ENCODE measurements around the gene SUSD3.

Gene SUSD3

GRCh38 chr9:93127395-93127911 is 69.0 kb downstream of the SUSD3 start:
- DNase-seq, result no peak

DNA sequence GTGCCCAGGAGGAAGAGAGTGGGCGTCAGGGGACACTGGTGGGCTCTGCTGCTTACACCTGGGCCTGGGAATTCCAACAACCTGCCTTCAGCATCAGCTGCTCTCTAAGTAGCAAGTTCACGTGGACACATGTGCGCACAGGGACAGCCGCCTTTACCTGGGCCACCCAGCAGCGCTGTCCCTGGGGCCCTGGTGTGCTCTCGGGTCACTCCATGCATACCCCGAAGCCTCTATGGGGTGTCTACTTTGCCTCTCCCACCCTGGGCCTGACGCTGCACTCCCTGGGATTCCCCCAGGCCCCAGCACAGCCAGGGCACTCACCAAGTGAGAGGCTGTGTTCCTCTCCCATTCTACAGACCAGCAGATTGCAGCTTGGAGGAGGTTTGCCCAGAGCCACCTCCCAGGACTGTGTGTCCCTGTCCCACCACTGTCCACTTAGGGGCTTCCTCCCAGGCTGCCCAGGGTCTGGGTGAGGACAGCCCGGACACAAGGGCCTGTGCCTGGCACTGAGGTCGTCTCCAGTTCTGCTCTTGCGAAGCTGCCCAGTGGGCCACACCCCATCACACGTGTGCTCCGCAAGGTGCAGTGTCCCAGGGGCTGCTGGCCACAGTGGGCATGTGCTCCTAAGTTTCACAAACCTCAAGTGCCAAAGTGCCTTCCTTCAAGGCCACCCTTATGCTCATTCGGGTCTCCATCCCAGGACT is 69.7 kb downstream of the SUSD3 start:
- DNase-seq, result no peak

- DNase-seq, result no peak
Measured at GRCh38 chr9:93128715-93129224, 70.3 kb downstream of the SUSD3 start.

DNA sequence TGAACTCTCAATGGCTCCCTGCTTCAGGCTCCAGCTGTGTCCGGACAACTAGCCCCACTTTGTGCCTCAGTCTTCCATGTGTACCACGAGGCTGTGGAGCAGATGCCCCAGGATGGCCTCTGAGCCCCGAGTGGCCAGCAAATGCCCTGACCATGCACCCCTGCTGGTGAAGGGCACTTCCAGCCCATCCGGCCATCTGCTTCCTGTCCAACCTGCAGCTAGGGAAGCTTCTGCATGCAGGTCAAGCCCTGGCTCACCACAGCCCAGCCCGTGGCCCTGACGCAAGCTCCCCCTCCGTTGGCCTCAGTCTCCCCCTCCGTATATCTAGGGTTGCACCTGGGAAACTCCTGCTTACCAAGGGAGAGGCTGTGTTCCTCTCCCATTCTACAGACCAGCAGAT is 70.8 kb downstream of the SUSD3 start:
- DNase-seq, result no peak

DNA sequence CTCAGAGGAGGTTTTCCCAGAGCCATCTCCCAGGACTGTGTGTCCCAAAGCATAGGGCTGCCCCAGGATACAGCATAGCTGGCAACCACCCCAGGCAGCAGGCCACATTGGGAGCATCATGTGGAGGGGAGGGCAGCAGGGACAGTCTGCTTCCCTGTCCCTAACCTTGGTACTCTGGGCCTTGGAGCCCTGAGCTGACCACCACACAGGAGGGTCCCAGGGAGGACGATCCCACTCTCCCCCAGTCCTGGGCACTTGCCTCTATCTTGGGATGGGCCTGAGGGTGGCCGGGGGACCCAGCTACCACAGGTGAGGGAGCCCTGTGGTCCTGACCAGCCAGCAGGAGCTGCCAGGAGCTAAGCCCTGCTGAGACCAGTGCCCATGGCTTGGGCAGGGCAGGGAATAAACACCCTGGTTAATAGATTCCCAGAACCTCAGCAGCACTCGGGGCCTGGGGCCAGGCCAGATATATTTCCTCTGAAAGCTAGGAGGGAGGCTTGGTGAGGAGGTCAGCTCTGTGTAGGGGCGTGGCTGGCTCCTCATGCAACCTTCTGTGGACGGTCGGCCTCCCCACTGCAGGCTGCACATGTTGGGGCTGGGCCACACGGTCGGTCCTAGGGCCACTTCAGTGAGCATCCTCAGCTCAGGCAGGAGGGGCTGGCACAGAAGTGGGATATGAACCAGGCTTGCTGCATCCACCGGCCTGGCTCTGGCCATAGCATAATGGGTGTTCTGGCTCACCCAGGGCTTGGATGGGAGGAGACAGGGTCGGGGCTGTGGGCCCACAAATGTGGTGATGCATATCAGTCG is 71.4 kb downstream of the SUSD3 start:
- DNase-seq, result no peak

- DNase-seq, result no peak
Measured at GRCh38 chr9:93130861-93131481, 72.5 kb downstream of the SUSD3 start.

GRCh38 chr9:93131599-93132286 is 73.2 kb downstream of the SUSD3 start:
- DNase-seq, result no peak

DNA sequence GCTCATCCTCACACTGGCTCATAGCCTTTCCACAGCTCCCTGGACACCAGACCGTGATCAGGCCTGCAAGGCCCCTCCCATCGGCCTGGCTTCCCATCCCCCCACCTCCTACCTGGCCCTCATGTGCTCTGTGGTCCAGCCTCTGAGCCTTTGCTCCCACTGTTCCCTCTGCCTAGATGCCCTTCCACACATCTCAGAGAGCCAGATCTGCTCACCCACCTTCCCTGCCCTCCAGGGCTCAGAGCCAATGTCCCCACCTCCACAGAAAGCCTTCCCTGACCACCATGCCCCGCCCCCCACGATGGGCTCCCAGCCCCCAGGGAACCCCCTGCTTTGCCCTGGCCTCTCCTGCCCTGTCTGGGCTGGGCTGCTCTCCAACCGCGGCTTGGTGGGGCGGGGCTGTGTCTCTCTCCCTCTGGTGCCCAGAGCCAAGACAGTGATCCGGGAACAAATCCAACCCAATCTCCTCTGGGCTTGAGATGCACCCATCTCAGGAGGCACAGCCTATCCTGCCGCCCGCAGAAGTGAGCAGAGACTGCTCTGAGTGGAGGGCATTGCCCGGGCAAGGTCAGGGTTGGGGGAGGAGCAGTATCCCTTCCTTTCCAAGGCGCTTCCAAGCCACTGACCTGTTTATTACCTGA is 73.9 kb downstream of the SUSD3 start:
- DNase-seq, result no peak

DNA sequence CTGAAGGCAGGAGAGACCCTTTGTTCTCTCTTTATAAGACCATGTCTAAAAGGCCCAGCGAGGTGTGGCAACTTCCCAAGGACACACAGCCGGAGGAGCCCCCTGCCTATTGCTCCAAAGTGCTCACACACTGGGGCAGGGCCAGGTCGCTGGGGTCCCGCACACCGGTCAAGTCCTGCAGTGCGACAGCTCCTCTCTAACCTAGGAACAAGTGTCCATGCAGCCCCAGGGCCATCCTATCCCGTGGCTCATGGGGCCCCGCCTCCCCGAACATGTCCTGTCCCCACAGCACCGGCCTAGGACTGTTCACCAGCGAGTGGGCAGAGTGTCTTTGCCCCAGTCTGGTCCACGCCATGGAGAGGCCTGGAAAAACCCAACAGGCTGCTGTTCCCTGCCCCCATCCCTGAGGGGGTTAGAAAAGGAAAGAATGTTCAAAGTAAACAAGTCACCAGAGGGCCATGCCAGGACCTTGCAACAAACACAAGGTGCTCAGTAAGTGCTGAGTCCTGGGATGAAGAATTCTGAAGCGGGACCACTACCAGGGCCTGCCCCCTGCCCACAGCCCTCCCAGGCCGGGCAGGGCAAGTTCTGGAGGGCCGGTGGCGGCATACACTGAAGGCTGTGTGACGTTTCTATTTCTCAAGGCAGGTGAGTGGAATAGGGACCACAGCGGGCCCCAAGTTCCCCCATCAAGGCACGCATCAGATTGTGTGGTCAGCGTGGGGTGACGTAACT is 74.6 kb downstream of the SUSD3 start:
- no peak for DNase-seq

DNA sequence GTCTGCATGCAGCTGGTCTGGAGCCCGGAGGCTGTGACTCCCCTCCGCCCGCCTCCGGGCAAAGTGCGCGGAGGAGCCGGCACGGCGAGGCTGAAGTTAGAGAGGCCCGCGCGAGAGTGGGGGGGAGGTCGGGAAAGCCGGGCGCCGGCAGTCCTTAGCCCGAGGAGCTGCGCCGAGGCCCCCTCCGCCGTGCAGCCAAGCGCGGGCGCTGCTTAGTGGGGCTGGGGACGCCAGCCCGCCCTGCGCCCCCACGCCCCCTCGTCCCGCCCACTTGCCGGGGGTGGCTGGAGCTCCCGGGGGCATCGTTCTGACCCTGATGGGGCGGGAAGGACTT is 75.1 kb downstream of the SUSD3 start:
- DNase-seq, result no peak

DNA sequence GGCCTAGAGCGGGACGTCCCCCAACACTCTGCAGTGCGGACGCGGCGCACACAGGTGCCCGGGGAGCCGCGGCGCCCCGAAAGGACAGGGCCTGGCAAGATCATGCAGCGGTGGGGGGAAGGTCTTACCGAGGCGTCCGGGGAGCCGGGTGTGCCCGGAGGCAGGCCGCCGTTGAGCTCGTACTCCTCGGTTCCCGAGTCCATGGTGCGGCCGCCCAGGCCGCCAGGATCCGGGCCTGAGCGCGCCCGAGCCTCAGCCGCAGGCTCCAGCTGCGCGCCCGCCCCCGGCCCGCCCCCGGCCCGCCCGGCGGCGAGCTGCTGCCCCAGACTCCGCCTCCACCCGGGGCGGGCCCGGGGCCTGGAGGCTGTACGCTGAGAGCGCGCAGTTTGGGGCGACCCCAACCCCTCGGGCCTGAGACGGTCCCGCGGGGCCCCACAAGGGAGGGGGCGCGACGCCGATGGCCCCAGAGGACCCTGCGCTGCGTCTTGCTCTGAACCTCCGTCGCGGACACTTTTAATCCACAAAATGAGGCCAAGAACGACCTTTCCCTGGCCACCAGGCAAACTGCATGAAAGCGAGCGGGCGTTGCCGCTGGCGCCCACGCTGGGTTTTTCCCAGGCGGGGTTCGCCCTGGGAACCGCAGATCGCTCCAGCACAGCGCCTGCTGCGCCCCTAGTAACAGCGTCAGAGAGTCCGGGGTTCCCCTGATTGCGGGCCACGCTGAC is 75.7 kb downstream of the SUSD3 start, which contains the start of gene NINJ1:
Gene NINJ1 (minus strand): TSS at position 237 of the 725 bp plus-strand sequence. CDS start 34 bp downstream, at position 203.
- peak; percentile 40 for DNase-seq
